IMR-90 (cell line): ENCODE measurements around the gene MPG. TPM values are rescaled to one million over a fixed set of nuclear protein-coding genes. Genes with fewer than 3 reads are reported as not detected.

ENCODE experiments used
- ATAC-seq: fragments of 200-7000 bp; cut with Tn5 transposase; 2 replicates; pipeline ENCODE4 v1.9.1; 2020; ENCODE audit warnings: low read depth, mild to moderate bottlenecking, moderate library complexity
- BruUV-seq: library from RNA; stranded (reverse); fragments of 400-500 nt; replicated peaks from 2 replicates; lab custom pipeline; 2021; lab: Mats Ljungman, UMichigan
- CTCF ChIA-PET: fragments of 300-600 bp; formaldehyde crosslinking; extraction: SDS; loops from one replicate; lab custom pipeline; 2021; ENCODE audit warnings: antibody characterized with exemption; lab: Yijun Ruan, JAX
- POLR2A ChIA-PET: fragments of 300-600 bp; sonication (Branson Sonifier 250); formaldehyde crosslinking; loops from one replicate; lab custom pipeline; 2022; ENCODE audit warnings: antibody characterized with exemption; ENCODE audit not compliant: unreplicated experiment; lab: Charles Lee
- DNase-seq: peaks from one replicate; pipeline ENCODE4 v3.0.0; 2013
- H2AFZ ChIP-seq: replicated peaks from 2 replicates; pipeline ENCODE3; 2013; ENCODE audit warnings: low read length, mild to moderate bottlenecking; ENCODE audit not compliant: poor library complexity
- H2AK5ac ChIP-seq: 2 replicates; pipeline ENCODE4 v1.6.1; 2013; ENCODE audit warnings: low read depth, low read length, inconsistent platforms
- H2AK9ac ChIP-seq: replicated peaks from 2 replicates; pipeline ENCODE3; 2013; ENCODE audit warnings: mild to moderate bottlenecking, low read depth, low read length, moderate library complexity; ENCODE audit not compliant: poor library complexity
- H2BK120ac ChIP-seq: 2 replicates; pipeline ENCODE4 v1.6.1; 2013; ENCODE audit warnings: low read depth, low read length, inconsistent platforms
- H2BK15ac ChIP-seq: 3 replicates; pipeline ENCODE4 v1.6.1; 2013; ENCODE audit warnings: low read depth, low read length, inconsistent platforms
- H2BK20ac ChIP-seq: 2 replicates; pipeline ENCODE4 v1.6.1; 2013; ENCODE audit warnings: low read depth, mild to moderate bottlenecking, inconsistent platforms, low read length, moderate library complexity
- H2BK5ac ChIP-seq: 2 replicates; pipeline ENCODE4 v1.6.1; 2013; ENCODE audit warnings: mild to moderate bottlenecking, low read depth, low read length, inconsistent platforms; ENCODE audit not compliant: poor library complexity, severe bottlenecking
- H3K14ac ChIP-seq: replicated peaks from 2 replicates; pipeline ENCODE4 v1.6.1; 2013; ENCODE audit warnings: low read depth, low read length, inconsistent platforms
- H3K18ac ChIP-seq: 2 replicates; pipeline ENCODE4 v1.6.1; 2013; ENCODE audit warnings: low read depth, low read length, control low read depth
- H3K23ac ChIP-seq: 2 replicates; pipeline ENCODE4 v1.6.1; 2013; ENCODE audit warnings: low read depth, low read length, inconsistent platforms
- H3K27ac ChIP-seq: 2 replicates; pipeline ENCODE4 v1.5.1; 2013; ENCODE audit warnings: mild to moderate bottlenecking, control low read depth, low read length; ENCODE audit not compliant: insufficient read depth
- H3K27me3 ChIP-seq: 2 replicates; pipeline ENCODE4 v1.6.1; 2013; ENCODE audit warnings: low read length; ENCODE audit not compliant: control insufficient read depth, insufficient read depth
- H3K36me3 ChIP-seq: 2 replicates; pipeline ENCODE4 v1.6.1; 2013; ENCODE audit warnings: low read length, mixed read lengths; ENCODE audit not compliant: control insufficient read depth, insufficient read depth
- H3K4ac ChIP-seq: 2 replicates; pipeline ENCODE4 v1.6.1; 2013; ENCODE audit warnings: low read depth, low read length, inconsistent platforms
- H3K4me1 ChIP-seq: 2 replicates; pipeline ENCODE4 v1.6.1; 2013; ENCODE audit warnings: low read length, mixed read lengths; ENCODE audit not compliant: control insufficient read depth, insufficient read depth
- H3K4me2 ChIP-seq: 2 replicates; pipeline ENCODE4 v1.6.1; 2013; ENCODE audit warnings: low read depth, mild to moderate bottlenecking, control low read depth, low read length, moderate library complexity
- H3K4me3 ChIP-seq: 2 replicates; pipeline ENCODE4 v1.5.1; 2013; ENCODE audit warnings: low read depth, mild to moderate bottlenecking, control low read depth, low read length, moderate library complexity; ENCODE audit not compliant: insufficient read depth
- H3K56ac ChIP-seq: 2 replicates; pipeline ENCODE4 v1.6.1; 2013; ENCODE audit warnings: low read length, inconsistent platforms; ENCODE audit not compliant: insufficient read depth; ENCODE audit errors: extremely low read depth
- H3K79me1 ChIP-seq, 2 experiments: 2 replicates each; pipeline ENCODE4 v1.6.1; 2013; ENCODE audit warnings: low read length in 2 of 2, inconsistent platforms in 1 of 2, low read depth in 1 of 2
- H3K9ac ChIP-seq: 2 replicates; pipeline ENCODE4 v1.6.1; 2013; ENCODE audit warnings: low read depth, low read length, control low read depth
- H3K9me1 ChIP-seq: 2 replicates; pipeline ENCODE4 v1.6.1; 2013; ENCODE audit warnings: low read length, inconsistent platforms; ENCODE audit not compliant: insufficient read depth
- H3K9me3 ChIP-seq: 2 replicates; pipeline ENCODE4 v1.6.1; 2013; ENCODE audit warnings: low read length; ENCODE audit not compliant: control insufficient read depth, insufficient read depth
- H4K20me1 ChIP-seq: 2 replicates; pipeline ENCODE4 v1.6.1; 2013; ENCODE audit warnings: low read length, inconsistent platforms; ENCODE audit not compliant: insufficient read depth
- H4K5ac ChIP-seq: 2 replicates; pipeline ENCODE4 v1.6.1; 2013; ENCODE audit warnings: mild to moderate bottlenecking, low read depth, low read length, control low read depth
- H4K8ac ChIP-seq, 2 experiments: 2 replicates each; pipeline ENCODE4 v1.6.1; 2013; ENCODE audit warnings: low read depth in 2 of 2, low read length in 2 of 2, control low read depth in 1 of 2, inconsistent platforms in 1 of 2
- H4K91ac ChIP-seq: 2 replicates; pipeline ENCODE4 v1.6.1; 2013; ENCODE audit warnings: low read depth, low read length, inconsistent platforms; ENCODE audit not compliant: insufficient read depth
- CEBPB ChIP-seq: IDR thresholded peaks from 2 replicates; pipeline ENCODE4 v1.6.1; 2012; ENCODE audit warnings: low read depth, low read length, improper control_type of control experiment
- RCOR1 ChIP-seq: IDR thresholded peaks from 2 replicates; pipeline ENCODE4 v1.6.1; 2012; ENCODE audit warnings: mild to moderate bottlenecking, low read length, improper control_type of control experiment; ENCODE audit not compliant: insufficient replicate concordance
- WGBS, 2 experiments: methylation state at CpG; one replicate each; pipeline versions ENCODE4 v1.1.5 to v1.1.7; 2013; ENCODE audit warnings: missing lambda C conversion rate in 2 of 2; ENCODE audit not compliant: insufficient read length in 1 of 2; ENCODE audit errors: extremely low coverage in 2 of 2; 5-methylcytosine and 5-hydroxymethylcytosine counted together
- dilution Hi-C: fragments of 300-500 bp; cut with HindIII; formaldehyde crosslinking; loops from one replicate; pipeline ENCODE4 v1.14.3; 2018; ENCODE audit warnings: low sequenced_read_pairs; ENCODE audit not compliant: unreplicated experiment
- in situ Hi-C: fragments of 300-500 bp; cut with MboI; formaldehyde crosslinking; loops from 3 replicates; pipeline ENCODE4 v1.14.3; 2019; ENCODE audit warnings: low sequenced_read_pairs, inconsistent platforms, mixed read lengths
- intact Hi-C: fragments of 100-400 bp; cut with micrococcal nuclease; formaldehyde crosslinking; loops from 2 replicates; pipeline ENCODE4 v1.10.0; 2022
- polyA plus RNA-seq, 3 experiments: library from polyadenylated mRNA; depleted of rRNA; stranded (reverse); fragments of >200 nt; gene quantifications; 2 replicates each; pipeline ENCODE4 v1.2.3, GENCODE V29; 2012; ENCODE audit warnings: low replicate concordance in 1 of 3
- total RNA-seq: library from RNA; depleted of rRNA; stranded (reverse); fragments of >200 nt; gene quantifications from 2 replicates; pipeline ENCODE4 v1.2.3, GENCODE V29; 2012

The MPG gene
- total and polyA plus RNA-seq, 2 of the 4 experiments (the other 2 are of a cell fraction) = 66.7 to 135 TPM

- Histone ChIP-seq H3K27me3 (no peaks in the 10 kb centered on the region), H2BK5ac (no peak overlapping the region), H3K14ac (no peak overlapping the region), H2BK20ac (no peak overlapping the region), H2BK120ac (no peak overlapping the region), H2BK15ac (no peak overlapping the region), H3K9me1 (peaks cover 3% of the 10 kb centered on the region; the same call in 1 of the 2 replicates), H3K4me2 (no peak overlapping the region), H4K20me1 (peaks cover 13% of the 10 kb centered on the region), H3K56ac (no peak overlapping the region), H4K91ac (no peak overlapping the region), H3K18ac (no peak overlapping the region), H3K36me3 (peaks cover 17% of the 10 kb centered on the region), H3K79me1 (peaks cover 10 to 35% of the 10 kb centered on the region in 2 experiments; a peak in 3 of 4 replicates), H2AK9ac (no peak overlapping the region), H3K23ac (no peak overlapping the region), H2AK5ac (no peak overlapping the region), H3K4me3 (no peak overlapping the region), H3K9me3 (no peaks in the 10 kb centered on the region), H3K9ac (no peak overlapping the region), H3K27ac (no peak overlapping the region), H4K8ac (no peak overlapping the region), H4K5ac (no peak overlapping the region), H2AFZ (no peak overlapping the region), H3K4ac (no peak overlapping the region), H3K4me1 (peaks cover 5% of the 10 kb centered on the region; the same call in 1 of the 2 replicates)
- DNase-seq (no peak), ATAC-seq (no peak)
- dilution Hi-C loops = no loop called here
- POLR2A ChIA-PET = no interaction called here
- WGBS, 2 experiments = no CpG with 5 or more reads among the region's 3 CpGs
- CTCF ChIA-PET = no interaction called here
- TF ChIP-seq RCOR1 (no peak), CEBPB (no peak)
- intact Hi-C loops = no loop called here
- no TSS peak for BruUV-seq
- in situ Hi-C loops = no loop called here
Observed at GRCh38 chr16:119835-120491, 41.9 kb downstream of the MPG start.
